Stimulated activated CD8-positive, alpha-beta memory T cell treated with anti-CD3 and anti-CD28 coated beads, Interleukin-4, amount 100 ng/mL, for 24 hours (primary cell): ENCODE measurements around the gene TGM1.
"Not testable (repeated sequence)": the region's sequence is repeated elsewhere in the genome, so short reads cannot be mapped to it uniquely, and the experiment has no call there.

ENCODE experiments used
- DNase-seq: peaks from one replicate; pipeline ENCODE4 v3.0.0-alpha.2; 2020; ENCODE audit warnings: low read depth

TGM1 gene

DNA sequence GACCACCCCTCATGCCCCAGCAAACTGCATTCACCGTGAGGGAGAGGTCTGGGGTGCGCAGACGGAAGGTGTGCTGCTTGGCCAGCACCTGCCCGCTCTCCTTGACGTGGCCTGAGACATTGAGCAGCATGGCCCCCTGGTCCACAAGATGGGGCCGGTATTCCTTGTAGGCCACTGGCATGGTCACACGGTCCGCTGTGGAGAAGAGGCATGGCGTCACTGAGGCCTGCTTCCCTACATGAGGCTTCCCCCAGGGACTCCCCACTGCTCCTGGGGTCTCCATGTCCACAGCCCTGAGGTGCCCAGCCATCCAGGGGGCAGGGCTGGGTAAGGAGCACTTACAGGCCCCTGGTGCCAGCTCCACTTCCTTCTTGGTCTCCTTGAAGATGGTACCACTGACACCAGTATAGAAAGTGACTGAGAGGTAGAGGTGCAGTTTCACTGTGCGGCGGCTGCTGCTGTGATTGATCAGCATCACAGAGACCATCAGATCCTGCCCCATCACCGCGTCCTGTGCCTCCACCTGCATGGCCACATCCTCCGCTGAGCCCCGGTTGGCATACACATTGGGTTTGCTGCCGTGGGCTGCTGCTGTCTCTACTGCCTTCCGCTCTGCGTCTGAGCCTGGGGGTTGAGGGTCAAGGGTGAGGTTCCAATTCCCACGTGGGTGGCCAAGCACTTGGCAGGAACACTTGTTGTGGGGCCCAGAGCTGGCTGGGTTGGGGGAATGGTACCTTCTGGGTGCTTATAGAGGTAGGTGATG, 8.2 kb downstream of the TGM1 start:
- no peak for DNase-seq

DNA sequence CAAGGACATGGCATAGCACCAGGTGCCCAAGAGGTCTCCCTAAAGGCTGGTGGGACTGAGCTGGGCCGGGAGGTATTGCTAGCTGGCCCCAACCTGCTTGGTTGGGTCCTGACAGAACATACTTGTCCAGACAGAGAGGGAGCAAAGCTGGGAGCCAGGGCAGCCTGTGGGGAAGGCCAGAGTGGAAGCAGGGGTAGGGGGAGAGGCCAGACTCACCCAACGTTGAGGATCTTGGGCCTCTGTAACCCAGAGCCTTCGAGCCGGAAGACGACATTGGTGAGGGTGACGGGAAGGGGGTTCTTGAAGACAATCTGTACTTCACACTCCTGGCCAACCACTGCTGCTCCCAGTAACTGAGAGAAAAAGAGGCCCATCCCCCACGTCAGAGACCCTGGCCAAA, 9.0 kb downstream of the TGM1 start:
- DNase-seq = no peak

- no peak for DNase-seq
Measured at GRCh38 chr14:24252289-24253124, 10.5 kb downstream of the TGM1 start.

GRCh38 chr14:24251880-24252288, 11.1 kb downstream of the TGM1 start:
- DNase-seq = no peak

- DNase-seq = no peak
Measured at GRCh38 chr14:24250354-24250753, 12.6 kb downstream of the TGM1 start.

DNA sequence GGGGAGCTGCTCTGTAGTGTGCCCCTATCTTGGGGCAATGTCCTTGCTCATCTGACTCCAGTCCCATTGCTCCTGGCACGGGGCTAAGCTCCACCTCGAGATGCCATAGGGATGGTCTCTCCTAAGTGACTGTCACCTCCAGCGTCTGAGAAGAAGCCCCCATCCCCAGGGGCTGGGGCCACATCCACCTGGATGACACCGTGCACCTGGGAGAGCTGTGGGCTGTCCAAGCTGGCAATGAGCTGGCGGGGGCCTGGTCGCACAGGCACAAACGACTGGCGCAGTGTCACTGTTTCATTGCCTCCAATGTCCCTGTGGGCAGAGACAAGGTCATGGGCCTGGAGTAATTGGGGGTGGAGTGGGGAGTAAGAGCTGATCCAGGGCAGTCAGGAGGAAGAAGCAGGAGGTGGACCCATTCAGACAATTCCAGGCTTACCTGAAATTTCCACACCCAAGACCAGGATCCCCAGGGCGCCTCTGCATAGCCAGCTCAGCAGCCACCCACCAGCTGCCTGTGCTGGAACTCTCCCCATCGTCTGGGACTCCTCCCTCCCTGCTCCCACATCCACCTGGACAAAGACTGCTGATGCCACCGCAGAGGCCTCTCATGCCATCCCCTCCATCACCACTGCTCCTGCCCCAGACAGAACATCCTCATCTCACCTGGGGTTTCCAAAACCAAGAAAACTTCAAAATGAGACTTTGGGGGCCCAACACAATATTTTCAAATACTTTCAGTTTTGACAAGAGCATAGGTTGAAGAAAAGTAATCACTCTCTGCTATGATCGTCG, 13.6 kb downstream of the TGM1 start:
- no peak for DNase-seq

DNA sequence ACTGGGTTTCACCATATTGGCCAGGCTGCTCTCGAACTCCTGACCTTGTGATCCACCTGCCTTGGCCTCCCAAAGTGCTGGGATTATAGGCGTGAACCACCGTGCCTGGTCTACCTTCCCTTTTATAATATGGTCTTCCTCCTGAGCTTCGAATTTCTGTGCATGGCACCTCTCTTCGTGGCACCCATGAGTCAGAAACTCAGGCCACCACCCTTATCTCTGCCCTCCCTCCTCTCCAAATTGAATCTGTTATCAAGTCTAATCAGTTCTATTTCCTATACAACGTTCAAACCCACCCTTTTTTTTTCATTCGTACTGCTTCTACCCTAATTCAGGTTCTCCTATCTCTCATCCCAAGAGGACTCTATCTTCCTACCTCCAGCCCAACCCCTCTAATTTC, 15.6 kb downstream of the TGM1 start:
- no peak for DNase-seq

GRCh38 chr14:24246765-24247212, 16.2 kb downstream of the TGM1 start:
- DNase-seq = no peak

GRCh38 chr14:24245350-24245749, 17.6 kb downstream of the TGM1 start:
- DNase-seq = not testable (repeated sequence)

DNA sequence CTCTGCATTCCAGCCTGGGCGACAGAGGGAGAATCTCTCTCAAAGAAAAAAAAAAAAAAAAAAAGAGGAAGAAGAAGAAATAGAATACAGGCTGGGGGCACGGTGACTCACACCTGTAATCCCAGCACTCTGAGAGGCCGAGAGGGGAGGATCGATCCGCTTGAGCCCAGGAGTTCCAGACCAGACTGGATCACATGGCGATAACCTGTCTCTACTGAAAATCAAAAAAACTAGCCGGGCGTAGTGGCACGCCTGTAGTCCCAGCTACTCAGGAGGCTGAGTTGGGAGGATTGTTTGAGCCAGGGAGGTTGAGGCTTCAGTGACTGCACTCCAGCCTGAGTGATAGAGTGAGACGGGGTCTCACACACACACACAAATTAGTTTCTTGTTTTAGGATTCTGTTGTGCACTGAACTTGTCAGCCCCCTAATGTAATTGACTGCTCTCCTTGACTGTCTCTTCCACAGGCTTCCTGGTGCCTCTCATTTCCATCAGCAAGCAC, 19.6 kb downstream of the TGM1 start:
- DNase-seq = no peak

GRCh38 chr14:24241829-24242443, 21.0 kb downstream of the TGM1 start:
- DNase-seq = peak; percentile 89

- no peak for DNase-seq
Measured at GRCh38 chr14:24240110-24240918, 22.7 kb downstream of the TGM1 start.

- DNase-seq = no peak
Measured at GRCh38 chr14:24238527-24239037, 24.4 kb downstream of the TGM1 start.

DNA sequence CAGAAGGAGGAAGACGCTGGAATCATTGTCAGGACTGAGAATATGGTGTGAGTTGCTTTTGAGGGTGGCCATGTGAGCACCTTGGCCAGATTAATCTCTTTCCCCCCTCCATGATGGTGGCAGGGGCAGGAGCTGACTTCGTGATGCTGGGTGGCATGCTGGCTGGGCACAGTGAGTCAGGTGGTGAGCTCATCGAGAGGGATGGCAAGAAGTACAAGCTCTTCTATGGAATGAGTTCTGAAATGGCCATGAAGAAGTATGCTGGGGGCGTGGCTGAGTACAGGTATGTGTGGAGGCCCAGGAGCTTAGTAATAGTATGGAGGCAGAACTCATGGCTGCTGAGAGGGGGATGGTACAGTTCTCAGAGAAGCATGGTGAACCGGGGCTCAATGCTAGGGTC, 24.9 kb downstream of the TGM1 start:
- DNase-seq = no peak

DNA sequence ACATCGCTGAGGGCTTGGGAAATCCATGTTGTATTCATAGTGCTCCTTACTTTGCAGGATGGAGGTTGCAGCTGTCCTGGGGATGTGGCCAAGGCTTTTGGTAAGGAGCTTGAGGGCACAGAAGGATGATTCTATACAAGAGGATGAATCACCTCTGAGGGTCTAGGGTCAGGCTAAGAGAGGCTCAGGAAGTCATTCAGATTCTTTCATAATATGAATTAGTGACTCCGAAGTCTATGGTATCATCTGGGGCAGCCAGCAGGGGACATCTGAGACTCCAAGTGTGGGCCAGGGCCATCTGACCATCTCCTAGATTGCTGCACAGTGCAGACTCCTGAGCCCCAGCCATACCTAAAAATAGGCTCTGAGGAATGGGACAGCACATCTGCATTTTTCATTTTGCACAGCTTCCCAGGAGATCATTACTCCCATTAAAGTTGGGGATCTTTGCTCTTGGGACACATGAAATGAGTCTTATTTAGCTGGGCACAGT, 25.5 kb downstream of the TGM1 start:
- no peak for DNase-seq

- DNase-seq = no peak
Measured at GRCh38 chr14:24236689-24237462, 26.1 kb downstream of the TGM1 start.

DNA sequence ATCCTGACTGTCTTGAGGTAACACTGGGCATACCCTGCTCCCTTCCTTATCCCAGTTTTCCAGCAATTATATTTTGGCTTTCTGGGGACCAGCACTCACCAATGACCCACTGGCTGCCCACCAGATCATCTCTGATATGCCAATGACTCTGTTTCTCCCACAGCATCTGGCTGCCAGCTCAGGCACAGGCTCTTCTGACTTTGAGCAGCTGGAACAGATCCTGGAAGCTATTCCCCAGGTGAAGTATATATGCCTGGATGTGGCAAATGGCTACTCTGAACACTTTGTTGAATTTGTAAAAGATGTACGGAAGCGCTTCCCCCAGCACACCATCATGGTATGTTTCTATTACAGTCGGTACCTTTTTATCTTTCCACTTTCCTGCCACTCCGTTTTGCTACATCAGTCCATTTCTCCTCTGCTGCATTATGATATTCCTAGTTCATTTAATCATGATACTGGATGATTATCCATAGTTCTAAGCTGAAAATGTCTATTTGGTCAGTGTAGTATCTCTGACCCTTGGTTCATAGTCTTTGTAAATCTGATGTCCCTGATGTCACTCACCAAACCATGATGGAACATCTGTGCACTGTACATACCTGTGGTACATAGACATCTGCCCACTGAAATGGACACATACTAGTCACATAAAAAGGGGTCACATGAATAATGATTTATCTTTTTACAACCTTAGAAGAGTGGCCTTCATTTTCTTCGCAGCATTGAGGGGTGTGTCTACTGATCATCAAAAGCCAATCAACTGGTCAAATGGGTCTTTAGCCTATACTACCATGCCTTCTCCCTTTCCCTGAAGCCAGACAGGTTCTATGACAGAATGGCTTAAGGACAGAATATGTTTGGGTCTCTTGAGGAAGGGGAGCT, 26.9 kb downstream of the TGM1 start:
- DNase-seq = no peak

DNA sequence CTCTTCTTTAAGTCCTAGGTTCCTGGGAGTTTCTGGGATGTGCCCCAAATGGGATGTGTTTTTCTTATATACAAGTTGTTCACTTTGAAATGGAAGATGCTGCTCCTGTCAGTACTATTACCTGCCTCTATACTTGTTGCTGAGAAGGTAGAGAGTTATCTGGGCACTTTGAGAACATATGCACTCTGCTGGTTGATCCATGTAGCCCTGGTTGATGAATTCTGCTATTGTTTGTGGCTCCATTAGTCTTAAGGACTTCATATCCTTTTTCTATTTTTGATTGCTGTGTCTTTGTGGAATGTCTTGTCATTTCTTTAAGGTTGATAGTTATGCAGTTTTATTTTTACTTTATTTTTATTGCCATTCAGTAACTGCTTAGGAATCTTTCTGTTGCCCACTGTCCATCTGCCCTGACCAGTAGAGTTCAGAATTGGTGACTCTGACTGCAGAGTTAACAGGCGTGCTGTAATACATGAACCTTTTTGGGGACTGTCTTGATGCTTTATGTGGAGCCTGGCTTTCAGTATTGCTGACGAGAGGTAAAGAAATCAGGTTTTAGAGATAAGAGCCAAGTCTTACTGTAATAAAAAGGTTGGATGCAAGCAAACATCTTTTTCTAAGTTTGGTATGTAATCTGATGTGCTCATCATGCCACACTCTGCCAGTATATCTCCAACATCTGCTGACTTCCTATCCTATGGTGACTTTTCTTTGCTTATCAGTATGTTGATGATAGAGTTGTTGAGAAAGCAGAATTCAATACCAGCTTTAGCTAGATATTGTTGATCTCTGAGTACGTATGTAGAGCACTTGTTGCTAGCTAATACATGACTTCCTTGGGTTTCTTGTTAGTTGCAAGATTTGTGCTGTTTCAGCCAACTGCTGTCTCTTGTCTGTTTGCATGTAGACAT, 28.6 kb downstream of the TGM1 start:
- no peak for DNase-seq
